Lung microvascular endothelial cell (primary cell): Measurements from ENCODE around the gene CCDC186. TPM values are rescaled to one million over a fixed set of nuclear protein-coding genes. Genes with fewer than 3 reads are reported as not detected.
"Not testable (repeated sequence)": the region's sequence is repeated elsewhere in the genome, so short reads cannot be mapped to it uniquely, and the experiment has no call there.

Source experiments
- DNase-seq, 2 donors: peaks; one replicate each; pipeline versions ENCODE4 v3.0.0 to v3.0.0-alpha.2; 2010; ENCODE audit warnings: low read depth in 2 of 2
- total RNA-seq: library from RNA; depleted of rRNA; stranded (reverse); fragments of >200 nt; gene quantifications from 2 replicates; pipeline ENCODE4 v1.2.1, GENCODE V29; 2014

The CCDC186 gene
- total RNA-seq, 1 donor from 2014 or later: 13.7 TPM

DNA sequence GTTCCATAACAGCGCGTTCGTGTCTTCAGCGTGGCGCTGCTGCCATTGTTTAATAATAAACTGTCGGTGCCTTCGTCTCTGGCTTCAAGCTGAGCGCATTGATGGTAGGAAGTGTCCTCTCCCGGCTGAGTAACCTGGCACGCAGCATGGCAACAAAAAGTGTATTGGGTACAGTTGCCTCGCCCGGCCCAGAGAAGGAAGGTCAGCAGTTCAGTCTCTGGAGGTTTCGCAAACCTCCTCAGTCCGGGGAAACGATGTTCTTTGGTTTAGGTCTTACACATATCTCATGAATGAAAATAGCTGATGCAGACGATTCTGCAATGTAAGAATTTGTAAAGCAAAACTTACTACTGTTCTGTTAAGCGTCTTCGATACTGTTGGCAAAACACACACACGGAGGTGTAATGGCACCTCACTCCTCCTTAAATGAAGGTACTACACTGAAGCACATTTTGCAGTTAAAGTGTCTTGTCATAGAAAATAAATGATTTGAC lies 739 bp upstream of the CCDC186 start:
- peak in 1 of 2 donors; percentile 12 for DNase-seq

DNA sequence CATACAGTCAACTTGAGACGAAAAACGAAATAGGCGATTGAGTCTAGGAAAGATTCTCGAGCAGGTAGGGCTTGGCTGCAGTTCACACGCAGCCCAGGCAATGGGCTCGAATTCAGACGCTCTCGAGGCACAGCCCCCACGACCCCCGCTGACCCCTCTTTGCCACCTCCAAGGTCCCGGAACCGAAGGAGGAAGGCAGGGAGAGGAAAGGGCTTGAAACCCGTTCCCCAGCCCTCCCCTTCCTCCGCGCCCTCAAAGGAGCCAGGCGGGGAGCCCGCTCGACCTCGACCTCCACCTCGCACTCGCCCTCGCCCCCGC lies 441 bp downstream of the CCDC186 start:
- DNase-seq: no peak

GRCh38 chr10:114172776-114173602 lies 1.0 kb downstream of the CCDC186 start:
- DNase-seq: peak; percentile 8 to 29

- DNase-seq: peak; percentile 6 to 27
These were observed 1.8 kb downstream of the CCDC186 start for GRCh38 chr10:114172216-114172615.

GRCh38 chr10:114168450-114169009 lies 5.5 kb downstream of the CCDC186 start:
- DNase-seq: no peak

- no peak for DNase-seq
These were observed 6.0 kb downstream of the CCDC186 start for GRCh38 chr10:114167985-114168384.

GRCh38 chr10:114166494-114166893 lies 7.5 kb downstream of the CCDC186 start:
- no peak for DNase-seq

- DNase-seq: no peak
These were observed 8.0 kb downstream of the CCDC186 start for GRCh38 chr10:114166043-114166442.

GRCh38 chr10:114163062-114163461 lies 10.9 kb downstream of the CCDC186 start:
- DNase-seq: peak in 1 of 2 donors; percentile 12

GRCh38 chr10:114157912-114158311 lies 16.1 kb downstream of the CCDC186 start:
- no peak for DNase-seq

DNA sequence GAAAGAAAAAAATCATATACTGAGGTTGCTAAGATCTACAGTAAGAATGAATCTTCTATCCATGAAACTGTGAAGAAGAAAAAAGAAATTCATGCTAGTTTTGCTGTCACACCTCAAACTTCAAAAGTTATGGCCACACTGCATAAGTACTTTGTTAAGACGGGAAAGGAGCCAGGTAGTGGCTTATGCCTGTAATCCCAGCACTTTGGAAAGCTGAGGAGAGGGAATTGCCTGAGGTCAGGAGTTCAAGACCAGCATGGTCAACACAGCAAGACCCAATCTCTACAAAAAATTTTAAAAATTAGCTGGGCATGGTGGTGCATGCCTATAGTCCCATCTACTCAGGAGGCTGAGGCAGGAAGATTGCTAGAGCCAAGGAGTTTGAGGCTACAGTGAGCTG lies 22.1 kb downstream of the CCDC186 start:
- no peak for DNase-seq

DNA sequence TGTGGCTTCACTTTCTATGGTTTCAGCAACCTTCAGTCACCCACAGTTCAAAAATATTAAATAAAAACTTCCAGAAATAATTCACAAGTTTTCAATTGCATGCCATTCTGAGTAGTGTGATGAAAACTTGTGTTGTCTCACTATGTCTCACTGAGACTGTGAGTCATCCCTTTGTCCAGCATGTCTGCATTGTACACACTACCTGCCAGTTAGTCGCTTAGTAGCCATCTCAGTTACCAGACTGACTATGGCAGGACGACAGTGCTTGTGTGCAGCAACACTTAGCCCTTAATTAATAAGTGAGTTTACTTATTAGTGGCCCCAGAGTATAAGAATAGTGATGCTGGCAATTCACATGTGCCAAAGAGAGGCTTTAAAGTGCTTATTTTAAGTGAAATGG lies 22.5 kb downstream of the CCDC186 start:
- DNase-seq: peak; percentile 60 to 89

GRCh38 chr10:114149476-114149875 lies 24.5 kb downstream of the CCDC186 start:
- not testable (repeated sequence) for DNase-seq

DNA sequence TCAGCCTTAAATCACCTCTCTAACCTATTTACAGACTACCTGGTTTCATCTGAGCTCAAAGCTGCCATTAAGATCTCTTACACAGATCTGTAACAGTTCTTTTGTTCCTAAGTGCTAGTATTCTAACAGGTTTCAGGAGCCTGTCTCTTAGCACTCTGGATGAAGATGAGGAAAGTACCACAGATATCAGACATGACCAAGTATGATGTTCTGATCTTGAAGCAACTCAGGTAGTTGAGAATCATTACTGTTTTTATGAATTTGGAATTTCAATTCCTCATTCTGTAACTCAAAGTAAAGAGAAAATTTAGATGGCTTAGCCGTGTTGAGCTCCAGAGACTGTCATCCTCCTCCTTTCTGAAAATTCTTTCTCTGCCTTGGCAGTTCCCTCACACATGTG lies 30.8 kb downstream of the CCDC186 start:
- DNase-seq: no peak

DNA sequence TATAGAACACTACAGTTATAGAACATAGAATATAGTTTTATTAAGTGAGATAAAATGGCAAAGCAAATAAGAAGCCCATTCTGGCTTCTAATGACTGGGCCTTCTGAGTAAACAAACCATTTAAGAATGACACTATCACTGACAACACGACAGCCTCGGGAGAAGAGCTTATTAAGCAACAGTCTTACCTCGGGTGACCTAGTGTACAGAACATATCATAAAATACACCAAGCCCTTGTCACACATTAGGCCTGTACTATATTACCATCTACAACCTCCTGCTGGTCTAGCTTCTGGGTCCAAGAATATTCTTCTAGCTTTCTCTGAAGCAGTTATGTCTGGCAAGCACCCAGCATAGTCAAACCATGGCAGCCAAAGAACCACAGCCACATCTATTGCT lies 32.0 kb downstream of the CCDC186 start:
- DNase-seq: no peak

- DNase-seq: not testable (repeated sequence)
These were observed 33.2 kb downstream of the CCDC186 start for GRCh38 chr10:114140827-114141226.

- DNase-seq: no peak
These were observed 34.0 kb downstream of the CCDC186 start for GRCh38 chr10:114140036-114140435.

DNA sequence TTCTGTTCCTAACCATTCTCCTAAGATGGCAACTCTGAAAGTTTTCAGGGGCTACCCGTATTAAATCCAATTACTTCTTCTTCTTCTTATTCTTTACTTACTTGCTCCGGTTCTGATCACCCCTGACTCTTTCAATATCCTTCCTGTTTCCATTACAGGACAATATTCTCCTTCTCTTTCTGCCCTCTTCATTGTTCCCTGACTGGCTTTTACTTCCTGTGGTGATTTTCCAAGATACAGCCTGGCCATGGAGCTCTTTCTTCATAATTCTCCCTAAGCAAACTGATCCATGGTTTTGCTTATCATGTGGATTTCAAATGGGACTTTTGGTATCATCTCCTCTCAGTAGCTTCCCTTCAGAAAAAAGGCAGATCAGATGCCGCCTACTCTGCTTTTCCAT lies 35.4 kb downstream of the CCDC186 start:
- peak; percentile 30 to 42 for DNase-seq

GRCh38 chr10:114135476-114135875 lies 38.5 kb downstream of the CCDC186 start:
- no peak for DNase-seq

DNA sequence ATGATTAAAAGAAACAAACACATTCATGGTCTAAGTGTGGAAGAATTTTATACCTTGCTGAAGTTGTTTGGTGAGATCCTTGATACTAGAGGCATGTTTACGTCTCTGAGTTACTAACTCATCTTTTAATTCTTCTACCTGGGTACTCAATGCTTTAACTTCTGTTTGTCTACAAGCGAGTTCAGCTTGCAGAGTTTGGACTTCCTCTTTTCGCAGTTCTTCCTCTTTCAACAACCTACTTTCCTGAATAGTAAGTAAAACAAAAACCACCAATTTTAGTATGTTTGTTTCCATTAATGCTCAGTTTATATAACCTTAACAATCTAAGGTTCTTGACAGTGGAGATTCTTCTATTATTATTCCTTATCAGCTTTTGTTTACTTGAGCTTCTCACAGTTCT lies 42.9 kb downstream of the CCDC186 start:
- no peak for DNase-seq

DNA sequence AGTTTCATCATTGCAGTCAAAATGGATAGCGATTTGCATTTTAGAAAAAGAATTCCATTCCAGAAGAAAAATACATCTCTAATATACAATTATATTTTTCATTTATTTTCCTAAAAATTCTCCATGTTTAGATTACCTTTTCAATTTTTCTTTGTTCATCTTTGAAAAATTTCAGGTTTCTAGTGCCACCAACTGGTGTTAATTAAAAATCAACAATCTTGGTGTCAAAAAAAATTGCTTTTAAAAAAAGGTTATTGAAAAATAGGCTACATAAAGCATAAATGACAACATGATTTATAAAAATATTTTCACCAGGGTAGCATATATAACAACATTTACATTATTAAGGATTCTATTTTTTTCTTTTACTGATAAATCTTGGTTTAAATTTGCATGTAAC lies 53.0 kb downstream of the CCDC186 start:
- DNase-seq: no peak

- peak in 1 of 2 donors; percentile 31 for DNase-seq
These were observed 55.5 kb downstream of the CCDC186 start for GRCh38 chr10:114118514-114118913.

- DNase-seq: no peak
These were observed 56.3 kb downstream of the CCDC186 start for GRCh38 chr10:114117728-114118127.
